GM23248 (cell line): ENCODE results near the gene CMTM5.

Experiments
- EZH2 ChIP-seq: fragments of 200-600 bp; sonication (generic); IDR thresholded peaks from 2 replicates; pipeline ENCODE4 v1.6.1; 2018; ENCODE audit warnings: antibody characterized with exemption, mild to moderate bottlenecking; ENCODE audit not compliant: insufficient read depth, poor library complexity, severe bottlenecking
- EZH2phosphoT487 ChIP-seq: fragments of 200-600 bp; sonication (generic); IDR thresholded peaks from 2 replicates; pipeline ENCODE4 v1.6.1; 2018; ENCODE audit warnings: antibody characterized with exemption, moderate library complexity, mild to moderate bottlenecking, low read depth; ENCODE audit not compliant: insufficient read depth

DNA sequence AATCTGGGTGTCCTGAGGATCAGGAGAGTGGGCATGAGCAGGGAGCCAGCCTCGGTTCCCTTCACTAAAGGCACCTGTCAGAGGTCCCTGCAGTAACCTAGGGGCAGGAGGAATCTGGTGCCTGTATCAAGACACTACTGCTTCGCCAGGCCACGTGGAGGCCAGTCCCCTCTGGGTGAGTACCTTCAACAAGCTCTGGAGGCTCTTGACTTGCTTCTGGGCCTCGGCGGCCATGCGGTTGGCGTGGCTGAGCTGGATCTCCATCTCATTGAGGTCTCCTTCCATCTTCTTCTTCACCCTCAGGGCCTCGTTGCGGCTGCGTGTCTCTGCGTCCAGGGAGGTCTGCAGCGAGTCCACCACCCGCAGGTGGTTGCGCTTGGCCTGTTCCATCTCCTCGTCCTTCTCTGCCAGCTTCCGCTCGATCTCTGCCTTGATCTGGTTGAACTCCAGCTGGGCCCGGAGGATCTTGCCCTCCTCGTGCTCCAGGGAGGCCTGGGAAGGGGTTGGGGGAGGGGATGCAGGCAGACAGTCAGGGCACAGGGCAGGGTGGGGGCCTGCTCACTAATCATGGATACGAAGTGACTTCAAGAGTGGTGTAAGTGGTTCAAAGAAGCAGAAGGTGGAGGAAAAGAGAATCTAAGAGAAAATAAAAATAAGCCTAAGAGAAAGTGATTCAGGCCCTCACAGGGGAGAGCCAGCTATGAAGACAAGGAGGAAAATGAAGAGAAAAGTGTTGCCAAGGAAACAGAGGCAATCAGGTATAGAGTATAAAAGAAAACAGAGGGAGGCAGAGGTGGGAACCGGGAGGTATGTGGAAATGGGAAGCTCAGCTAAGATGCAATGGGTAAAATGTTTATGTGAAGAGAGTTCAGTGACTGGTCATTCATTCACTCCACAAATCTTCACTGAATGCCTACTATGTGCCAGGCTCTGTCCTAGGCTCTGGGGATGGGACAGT lies 39.3 kb downstream of the CMTM5 start:
- no peak for TF ChIP-seq EZH2phosphoT487
- no peak for TF ChIP-seq EZH2
